ENCODE data around the gene IGLON5. TPM values are rescaled to one million over a fixed set of nuclear protein-coding genes. Genes with fewer than 3 reads are reported as not detected.

Gene IGLON5
- total and polyA plus RNA-seq, 2 donors from 2014 or later = 0.15 TPM; not detected in 1

DNA sequence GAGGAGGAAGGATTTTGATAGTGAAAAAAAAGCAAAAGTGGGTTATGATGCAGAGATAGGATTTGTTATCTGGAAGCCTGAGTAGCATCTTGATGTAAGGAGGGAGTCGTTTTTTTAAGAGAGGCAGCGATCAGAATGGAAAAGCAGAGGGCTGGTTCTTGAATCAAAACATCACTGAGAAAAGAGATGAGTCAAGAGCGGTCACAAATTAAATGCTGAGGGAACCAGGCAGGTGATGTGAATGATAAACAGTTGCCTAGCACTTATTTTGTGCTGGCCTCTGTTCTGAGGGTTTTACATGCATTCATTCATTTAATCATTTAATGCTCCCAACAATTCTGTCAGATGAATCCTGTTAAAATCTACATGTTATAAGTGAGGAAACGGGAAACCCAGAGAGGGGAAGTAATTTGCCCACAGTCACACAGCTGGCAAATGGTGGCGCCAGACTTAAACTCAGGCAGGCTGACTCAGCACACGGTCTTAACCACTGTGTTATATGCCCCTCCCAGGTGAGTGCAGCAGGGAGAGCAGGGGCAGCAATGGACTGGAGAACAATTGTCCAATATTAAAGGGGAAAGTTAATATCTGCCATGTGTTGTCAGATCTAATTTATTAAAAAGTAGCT is 39.1 kb upstream of the IGLON5 start:
- intact Hi-C loops (cut with DNase I) = no loop called here
- no peak overlapping the region for H3K27ac ChIP-seq (ENCODE audit: low read depth in 2 of 2, low read length in 2 of 2)
- no peak overlapping the region for H3K9ac ChIP-seq (ENCODE audit: low read length in 3 of 3)
- no peak for FAIRE-seq
- H3K4me3 ChIP-seq (ENCODE audit: low read length in 3 of 3) = no peak overlapping the region
- no peak for TF ChIP-seq CTCF (IDR thresholded peaks at IDR 0.05; ENCODE audit: borderline replicate concordance, extremely low read depth, insufficient read depth)
- peaks cover 0 to 2% (median 0%) of the 10 kb centered on the region in 3 donors for H3K4me1 ChIP-seq (ENCODE audit: control insufficient read depth in 2 of 3, insufficient read depth in 2 of 3, low read depth in 1 of 3, low read length in 3 of 3)
- H3K9me3 ChIP-seq (ENCODE audit: control insufficient read depth in 2 of 3, insufficient read depth in 1 of 3, low read length in 3 of 3) = no peaks in the 10 kb centered on the region
- H3K27me3 ChIP-seq (ENCODE audit: control insufficient read depth, insufficient read depth, low read length) = no peaks in the 10 kb centered on the region
- no peak for DNase-seq
- no peaks in the 10 kb centered on the region for H3K36me3 ChIP-seq (ENCODE audit: control insufficient read depth in 2 of 3, insufficient read depth in 3 of 3, low read length in 3 of 3)

GRCh38 chr19:51274049-51274770 is 37.2 kb upstream of the IGLON5 start:
- H3K4me1 ChIP-seq (ENCODE audit: control insufficient read depth in 2 of 3, insufficient read depth in 2 of 3, low read depth in 1 of 3, low read length in 3 of 3) = peaks cover 0 to 2% (median 0%) of the 10 kb centered on the region in 3 donors
- intact Hi-C loops (cut with DNase I) = no loop called here
- no peak overlapping the region for H3K9ac ChIP-seq (ENCODE audit: low read length in 3 of 3)
- peak overlapping the region in 1 of 2 donors; percentile 57 for H3K27ac ChIP-seq (ENCODE audit: low read depth in 2 of 2, low read length in 2 of 2)
- H3K4me3 ChIP-seq (ENCODE audit: low read length in 3 of 3) = no peak overlapping the region
- H3K27me3 ChIP-seq (ENCODE audit: control insufficient read depth, insufficient read depth, low read length) = no peaks in the 10 kb centered on the region
- H3K9me3 ChIP-seq (ENCODE audit: control insufficient read depth in 2 of 3, insufficient read depth in 1 of 3, low read length in 3 of 3) = no peaks in the 10 kb centered on the region
- TF ChIP-seq CTCF (IDR thresholded peaks at IDR 0.05; ENCODE audit: borderline replicate concordance, extremely low read depth, insufficient read depth) = no peak
- FAIRE-seq (no peak), DNase-seq (no peak)
- H3K36me3 ChIP-seq (ENCODE audit: control insufficient read depth in 2 of 3, insufficient read depth in 3 of 3, low read length in 3 of 3) = no peaks in the 10 kb centered on the region

DNA sequence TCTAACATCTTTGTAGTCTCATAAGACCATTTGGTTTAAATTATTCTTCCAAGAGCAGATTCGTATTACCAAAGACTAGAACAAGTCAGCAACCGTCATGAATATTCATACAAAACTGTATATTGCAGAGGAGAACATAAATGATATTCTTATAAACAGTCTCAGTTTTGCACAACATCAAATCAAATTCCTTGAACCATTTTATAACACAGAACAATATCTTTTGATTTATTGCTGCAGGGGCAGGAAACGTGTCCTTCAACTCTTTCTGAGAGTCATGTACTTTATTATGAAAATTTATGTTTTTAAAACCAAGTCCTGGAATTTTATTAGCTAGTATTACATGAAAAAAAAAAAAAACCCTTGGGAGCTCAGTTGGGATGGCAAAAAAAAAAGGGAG is 34.3 kb upstream of the IGLON5 start:
- H3K9me3 ChIP-seq (ENCODE audit: control insufficient read depth in 2 of 3, insufficient read depth in 1 of 3, low read length in 3 of 3) = no peaks in the 10 kb centered on the region
- no peaks in the 10 kb centered on the region for H3K36me3 ChIP-seq (ENCODE audit: control insufficient read depth in 2 of 3, insufficient read depth in 3 of 3, low read length in 3 of 3)
- H3K27me3 ChIP-seq (ENCODE audit: control insufficient read depth, insufficient read depth, low read length) = no peaks in the 10 kb centered on the region
- peaks cover 0 to 2% (median 0%) of the 10 kb centered on the region in 3 donors for H3K4me1 ChIP-seq (ENCODE audit: control insufficient read depth in 2 of 3, insufficient read depth in 2 of 3, low read depth in 1 of 3, low read length in 3 of 3)
- H3K4me3 ChIP-seq (ENCODE audit: low read length in 3 of 3) = no peak overlapping the region
- H3K9ac ChIP-seq (ENCODE audit: low read length in 3 of 3) = no peak overlapping the region
- no peak for TF ChIP-seq CTCF (IDR thresholded peaks at IDR 0.05; ENCODE audit: borderline replicate concordance, extremely low read depth, insufficient read depth)
- intact Hi-C loops (cut with DNase I) = no loop called here
- DNase-seq (no peak), FAIRE-seq (no peak)
- H3K27ac ChIP-seq (ENCODE audit: low read depth in 2 of 2, low read length in 2 of 2) = no peak overlapping the region

Measured in kidney (tissue), 14 donors.